HG02885 (cell line): ENCODE results near the gene PRAMEF5.
"Not testable (repeated sequence)": the region's sequence is repeated elsewhere in the genome, so short reads cannot be mapped to it uniquely, and the experiment has no call there.

ENCODE experiments used
- ATAC-seq: cut with Tn5 transposase; IDR thresholded peaks from one replicate; pipeline ENCODE4 v1.9.1; 2021; ENCODE audit warnings: mild to moderate bottlenecking; ENCODE audit not compliant: unreplicated experiment, poor library complexity

Gene PRAMEF5

GRCh38 chr1:13253898-13254297, at the start of gene PRAMEF5:
Gene PRAMEF5 (plus strand): TSS chr1:13254198. CDS start chr1:13259269, 5,071 bp downstream.
- ATAC-seq = not testable (repeated sequence)

DNA sequence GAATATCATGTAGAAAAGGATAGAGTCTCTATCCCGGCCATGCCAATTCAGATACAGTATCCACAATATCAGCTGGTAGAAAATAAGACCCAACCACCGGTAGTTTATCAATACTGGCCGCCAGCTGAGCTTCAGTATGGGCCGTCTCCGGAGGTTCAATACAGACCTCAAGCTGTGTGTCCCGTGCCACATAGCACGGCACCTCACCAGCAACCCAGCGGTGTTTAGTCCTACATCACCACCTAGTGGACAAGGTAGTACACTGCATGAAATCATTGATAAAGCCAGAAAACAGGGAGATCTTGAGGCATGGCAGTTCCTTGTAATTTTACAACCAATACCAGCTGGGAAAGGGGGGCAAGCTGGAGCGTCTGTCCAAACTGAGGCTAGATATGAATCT, 45.3 kb upstream of the PRAMEF5 start:
- ATAC-seq = not testable (repeated sequence)

GRCh38 chr1:13216619-13217018, 37.4 kb upstream of the PRAMEF5 start:
- not testable (repeated sequence) for ATAC-seq

DNA sequence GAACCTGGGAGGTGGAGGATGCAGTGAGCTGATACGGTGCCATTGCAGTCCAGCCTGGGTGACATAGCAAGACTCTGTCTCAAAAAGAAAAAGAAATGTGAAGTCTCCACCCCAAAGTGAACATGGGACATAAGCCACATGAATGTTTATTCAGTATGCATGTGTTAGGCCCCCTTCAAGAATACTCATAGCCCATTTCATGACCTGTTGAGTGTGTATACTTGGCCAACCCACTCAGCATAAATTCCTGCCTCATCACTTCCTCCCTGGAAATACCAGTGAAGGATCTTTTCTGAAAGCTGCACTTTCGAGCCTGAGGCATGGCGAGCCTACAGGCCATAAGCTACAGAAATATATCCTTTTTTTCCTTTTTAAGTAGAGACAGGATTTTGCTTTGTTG, 34.8 kb upstream of the PRAMEF5 start:
- ATAC-seq = not testable (repeated sequence)

DNA sequence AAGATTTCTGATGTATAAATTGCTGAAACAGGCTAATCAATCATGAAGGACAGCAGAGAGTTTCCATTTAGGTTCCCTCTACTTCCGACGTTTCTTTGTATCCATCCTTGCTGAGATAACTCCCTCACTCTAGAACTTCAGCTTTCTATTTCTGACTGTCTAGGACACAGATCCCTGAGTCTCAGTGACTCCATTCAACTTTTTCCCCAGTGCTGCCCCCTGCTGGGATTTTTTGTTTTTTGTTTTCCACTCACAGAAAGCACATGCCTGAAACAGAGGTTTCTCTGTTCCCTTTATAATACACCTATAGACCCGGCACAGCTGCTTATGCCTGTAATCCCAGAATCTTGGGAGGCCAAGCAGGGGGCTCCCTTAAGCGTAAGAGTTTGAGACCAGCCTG, 31.2 kb upstream of the PRAMEF5 start:
- not testable (repeated sequence) for ATAC-seq

GRCh38 chr1:13224480-13225060, 29.4 kb upstream of the PRAMEF5 start:
- no peak for ATAC-seq

DNA sequence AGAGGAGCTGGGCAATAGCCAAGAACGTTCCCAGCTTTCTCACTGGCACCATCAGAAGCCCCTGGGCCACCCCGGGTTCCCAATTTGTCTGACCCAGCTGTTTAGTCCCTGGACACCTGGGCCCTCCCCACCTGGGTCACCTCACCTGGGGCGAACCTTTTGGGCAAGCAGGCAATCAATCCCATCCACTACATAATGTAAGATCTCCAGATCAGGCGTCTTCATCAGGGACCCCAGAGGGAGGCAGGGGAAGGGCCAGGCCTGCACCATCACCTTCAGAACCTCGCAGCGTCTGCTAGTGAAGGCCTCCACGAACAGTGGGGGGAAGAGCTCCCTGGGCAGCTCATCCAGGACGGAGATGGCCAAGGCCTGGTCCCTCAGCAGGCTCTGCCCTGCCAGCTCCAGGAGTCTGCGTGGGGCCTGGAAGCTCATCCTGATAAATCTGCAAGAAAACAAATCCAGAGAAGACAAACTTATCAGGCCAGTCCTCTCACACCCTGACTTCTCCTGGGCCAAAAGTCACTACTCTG, 28.3 kb upstream of the PRAMEF5 start, which contains the start of gene PRAMEF18:
Gene PRAMEF18, minus strand, starts transcription at position 480 of the 530 bp plus-strand sequence. Its CDS starts 48 bp downstream, at position 432.
- not testable (repeated sequence) for ATAC-seq

DNA sequence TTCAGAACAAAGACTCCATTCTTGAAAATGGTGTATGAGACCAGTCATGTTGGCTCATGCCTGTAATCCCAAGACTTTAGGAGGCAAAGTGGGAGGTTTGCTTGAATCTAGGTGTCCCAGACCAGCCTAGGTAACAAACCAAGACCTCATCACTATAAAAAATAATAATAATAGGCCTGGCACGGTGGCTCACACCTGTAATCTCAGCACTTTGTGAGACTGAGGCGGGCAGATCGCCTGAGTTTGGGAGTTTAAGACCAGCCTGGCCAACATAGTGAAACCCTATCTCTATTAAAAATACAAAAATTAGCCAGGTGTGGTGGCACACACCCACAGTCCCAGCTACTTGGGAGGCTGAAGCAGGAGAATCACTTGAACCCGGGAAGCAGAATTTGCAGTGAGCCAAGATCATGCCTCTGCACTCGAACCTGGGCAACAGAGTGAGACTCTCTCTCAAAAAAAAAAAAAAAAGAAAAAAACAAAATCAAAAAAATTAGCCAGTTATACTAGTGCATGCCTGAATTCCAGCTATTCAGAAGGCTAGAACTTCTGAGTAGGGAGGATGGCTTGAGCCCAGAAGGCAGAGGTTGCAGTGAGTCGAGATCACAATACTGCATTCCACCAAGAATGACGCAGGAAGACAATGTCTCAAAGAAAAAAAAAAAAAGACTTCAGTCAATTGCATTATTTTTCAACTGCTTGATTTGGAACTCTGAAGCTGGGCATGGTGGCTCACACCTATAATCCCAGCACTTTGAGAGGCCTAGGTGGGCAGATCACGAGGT, 26.5 kb upstream of the PRAMEF5 start:
- ATAC-seq = not testable (repeated sequence)

DNA sequence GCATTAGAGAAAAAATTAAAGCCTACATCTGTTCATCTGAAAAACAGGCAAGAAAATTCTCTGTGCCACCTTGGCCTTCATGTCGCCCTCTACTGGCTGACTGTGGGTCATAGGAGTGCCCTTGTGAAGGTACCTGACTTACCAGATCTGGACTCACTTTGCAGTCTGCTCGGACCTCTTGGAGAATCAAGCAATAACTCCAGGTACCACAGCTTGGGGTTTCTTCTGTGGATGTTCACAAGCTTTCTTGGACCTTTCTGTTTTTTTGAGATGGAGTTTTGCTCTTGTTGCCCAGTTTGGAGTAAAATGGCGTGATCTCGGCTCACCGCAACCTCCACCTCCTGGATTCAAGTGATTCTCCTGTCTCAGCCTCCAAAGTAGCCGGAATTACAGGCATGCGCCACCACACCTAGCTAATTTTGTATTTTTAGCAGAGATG, 25.6 kb upstream of the PRAMEF5 start:
- ATAC-seq = no peak

GRCh38 chr1:13230096-13230495, 23.9 kb upstream of the PRAMEF5 start:
- ATAC-seq = not testable (repeated sequence)

DNA sequence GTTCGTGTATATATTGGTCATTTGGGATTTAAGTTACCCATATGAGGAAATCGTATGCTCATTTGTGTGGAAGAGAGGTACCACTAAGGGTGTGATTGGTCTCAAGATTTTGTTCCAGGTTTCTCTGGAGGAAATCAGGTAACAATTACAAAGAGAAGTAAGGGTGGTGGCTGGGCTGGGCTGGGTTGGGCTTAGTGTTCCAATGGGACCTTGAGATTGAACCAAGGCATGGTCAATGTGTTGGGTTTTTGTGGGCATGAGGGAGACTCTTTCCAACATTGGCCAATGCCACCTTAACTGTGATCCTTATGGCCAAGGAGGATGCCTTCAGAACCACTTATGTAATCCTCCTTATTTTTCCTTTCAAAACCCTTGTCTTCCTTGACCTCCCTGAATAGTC, 23.4 kb upstream of the PRAMEF5 start:
- ATAC-seq = not testable (repeated sequence)

GRCh38 chr1:13231061-13231750, 22.8 kb upstream of the PRAMEF5 start:
- ATAC-seq = not testable (repeated sequence)

DNA sequence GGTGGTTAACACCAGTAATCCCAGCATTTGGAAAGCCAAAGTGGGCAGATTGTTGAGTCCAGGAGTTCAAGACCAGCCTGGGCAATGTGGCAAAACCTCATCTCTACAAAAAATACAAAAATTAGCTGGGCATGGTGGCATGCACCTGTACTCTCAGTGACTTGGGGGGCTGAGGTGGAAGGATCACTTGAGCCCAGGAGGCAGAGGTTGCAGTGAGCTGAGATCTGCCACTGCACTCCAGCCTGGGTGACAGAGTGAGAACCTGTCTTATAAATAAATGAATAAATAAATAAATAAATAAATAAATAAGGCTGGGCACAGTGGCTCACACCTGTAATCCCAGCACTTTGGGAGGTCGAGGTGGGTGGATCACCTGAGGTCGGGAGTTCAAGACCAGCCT, 21.9 kb upstream of the PRAMEF5 start:
- not testable (repeated sequence) for ATAC-seq

DNA sequence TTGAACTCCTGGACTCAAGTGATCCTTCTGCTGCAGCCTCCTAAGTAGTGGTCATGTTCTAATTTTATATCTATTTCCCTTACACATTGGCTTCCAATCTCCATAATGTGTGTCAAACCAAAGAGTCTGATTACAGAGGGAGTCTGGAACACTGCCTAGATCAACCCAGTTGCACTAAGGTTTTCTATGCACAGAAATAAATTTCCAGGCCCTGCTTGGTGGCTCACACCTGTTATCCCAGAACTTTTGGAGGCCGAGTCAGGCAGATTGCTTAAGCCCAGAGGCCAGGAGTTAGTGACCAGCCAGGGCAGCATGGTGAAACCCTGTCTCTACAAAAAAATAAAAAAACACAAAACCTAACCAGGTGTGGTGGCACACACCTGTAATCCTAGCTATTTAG, 19.9 kb upstream of the PRAMEF5 start:
- ATAC-seq = not testable (repeated sequence)

GRCh38 chr1:13237572-13237971, 16.4 kb upstream of the PRAMEF5 start:
- not testable (repeated sequence) for ATAC-seq

DNA sequence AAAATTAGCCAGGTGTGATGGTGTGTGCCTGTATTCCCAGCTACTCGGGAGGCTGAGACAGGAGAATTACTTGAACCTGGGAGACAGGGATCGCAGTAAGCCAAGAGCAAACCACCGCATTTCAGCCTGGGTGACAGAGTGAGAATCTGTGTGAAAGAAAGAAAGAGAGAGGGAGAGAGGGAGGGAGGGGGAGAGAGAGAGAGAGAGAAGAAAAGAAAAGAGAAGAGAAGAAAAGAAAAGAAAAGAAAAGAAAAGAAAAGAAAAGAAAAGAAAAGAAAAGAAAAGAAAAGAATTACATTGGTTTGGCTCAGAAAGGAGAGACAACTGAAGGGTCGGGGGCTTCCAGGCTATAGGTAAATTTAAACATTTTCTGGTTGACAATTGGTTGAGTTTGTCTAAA, 14.4 kb upstream of the PRAMEF5 start:
- not testable (repeated sequence) for ATAC-seq

DNA sequence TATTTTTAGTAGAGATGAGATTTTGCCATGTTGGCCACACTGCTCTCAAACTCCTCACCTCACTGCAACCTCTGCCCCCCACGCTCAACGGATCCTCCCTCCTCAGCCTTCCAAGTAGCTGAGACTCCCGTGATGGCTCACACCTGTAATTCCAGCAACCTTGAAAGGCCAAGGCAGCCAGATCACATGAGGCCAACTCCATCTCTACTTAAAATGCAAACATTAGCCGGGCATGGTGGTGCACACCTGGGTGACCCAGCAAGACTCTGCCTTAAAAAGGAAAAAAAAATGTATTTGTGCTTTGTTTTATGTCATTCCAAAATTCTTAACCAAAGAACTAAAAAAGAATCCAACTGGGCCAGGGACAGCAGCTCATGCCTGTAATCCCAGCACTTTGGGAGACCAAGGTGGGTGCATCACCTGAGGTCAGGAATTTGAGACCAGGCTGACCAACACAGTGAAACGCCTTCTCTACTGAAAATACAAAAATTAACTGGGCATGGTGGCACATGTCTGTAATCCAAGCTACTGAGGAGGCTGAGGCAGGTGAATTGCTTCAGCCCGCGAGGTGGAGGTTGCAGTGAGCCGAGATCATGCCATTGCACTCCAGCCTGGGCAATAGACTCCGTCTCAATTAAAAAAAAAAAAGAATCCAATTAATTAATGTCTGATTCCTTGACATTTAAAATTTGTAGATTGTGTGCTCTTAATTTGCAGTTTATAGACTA, 10.3 kb upstream of the PRAMEF5 start:
- ATAC-seq = not testable (repeated sequence)

- ATAC-seq = not testable (repeated sequence)
Measured at GRCh38 chr1:13245841-13246553, 8.0 kb upstream of the PRAMEF5 start.

DNA sequence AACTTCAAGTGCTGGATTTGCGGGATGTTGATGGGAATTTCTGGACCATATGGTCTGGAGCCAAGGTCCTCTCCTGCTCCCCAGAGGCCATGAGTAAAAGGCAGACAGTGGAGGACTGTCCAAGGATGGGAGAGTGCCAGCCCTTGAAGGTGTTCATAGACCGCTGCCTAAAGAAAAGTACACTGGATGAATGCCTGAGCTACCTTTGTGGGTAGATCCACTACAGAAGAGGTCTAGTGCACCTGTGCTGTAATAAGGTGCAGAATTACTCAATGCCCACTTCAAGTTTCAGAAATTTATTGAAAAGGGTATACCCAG, 7.5 kb upstream of the PRAMEF5 start:
- not testable (repeated sequence) for ATAC-seq
